H1 (cell line): ENCODE data around the gene MAPK4. TPM values are rescaled to one million over a fixed set of nuclear protein-coding genes. Genes with fewer than 3 reads are reported as not detected.

Experiments
- CTCF ChIA-PET: fragments of 300-600 bp; sonication (Branson Sonifier 250); formaldehyde crosslinking; loops from one replicate; lab custom pipeline; 2021; ENCODE audit not compliant: partially characterized antibody; lab: Charles Lee
- POLR2A ChIA-PET: fragments of 300-600 bp; sonication (Branson Sonifier 250); formaldehyde crosslinking; loops from one replicate; lab custom pipeline; 2021; ENCODE audit warnings: inconsistent platforms; ENCODE audit not compliant: partially characterized antibody; lab: Charles Lee
- DNase-seq, 2 experiments: peaks; one replicate each; pipeline versions ENCODE4 v3.0.0 to v3.0.0-alpha.2; 2010 to 2022; ENCODE audit warnings: low spot score in 2 of 2, low read depth in 1 of 2, mixed read lengths in 1 of 2
- FAIRE-seq: peaks from 2 replicates; lab custom pipeline; 2011; peaks lifted over from hg19 to GRCh38; lab: Jason Lieb, UNC
- H2AFZ ChIP-seq: 2 replicates; pipeline ENCODE4 v1.8.1; 2012; ENCODE audit warnings: low read length, inconsistent platforms
- H2AK5ac ChIP-seq: 2 replicates; pipeline ENCODE4 v1.6.1; 2013; ENCODE audit warnings: low read depth, low read length
- H2BK120ac ChIP-seq: replicated peaks from 2 replicates; pipeline ENCODE3; 2013; ENCODE audit warnings: low read depth, low read length, inconsistent platforms
- H2BK12ac ChIP-seq: 2 replicates; pipeline ENCODE4 v1.6.1; 2013; ENCODE audit warnings: low read depth, low read length
- H2BK15ac ChIP-seq: 2 replicates; pipeline ENCODE4 v1.6.1; 2013; ENCODE audit warnings: low read length
- H2BK20ac ChIP-seq: 2 replicates; pipeline ENCODE4 v1.6.1; 2013; ENCODE audit warnings: low read length
- H2BK5ac ChIP-seq: 2 replicates; pipeline ENCODE4 v1.6.1; 2013; ENCODE audit warnings: low read depth, low read length
- H3K14ac ChIP-seq: 2 replicates; pipeline ENCODE4 v1.6.1; 2013; ENCODE audit warnings: inconsistent platforms; ENCODE audit not compliant: insufficient read length
- H3K18ac ChIP-seq: 2 replicates; pipeline ENCODE4 v1.6.1; 2013; ENCODE audit warnings: low read length; ENCODE audit errors: extremely low read depth
- H3K23ac ChIP-seq: 2 replicates; pipeline ENCODE4 v1.6.1; 2013; ENCODE audit warnings: inconsistent platforms; ENCODE audit not compliant: insufficient read length
- H3K23me2 ChIP-seq: 2 replicates; pipeline ENCODE4 v1.6.1; 2013; ENCODE audit warnings: low read depth, low read length
- H3K27ac ChIP-seq: 2 replicates; pipeline ENCODE4 v1.6.1; 2011; ENCODE audit warnings: low read depth, low read length, inconsistent platforms
- H3K27me3 ChIP-seq, 4 experiments: replicated peaks in 1 of 4; 1 replicate in 1 of 4; 2 replicates in 3 of 4; pipeline versions ENCODE4 v1.6.1 to v1.8.1; 2011 to 2013; ENCODE audit warnings: low read length in 3 of 4, mild to moderate bottlenecking in 3 of 4, inconsistent platforms in 2 of 4, mixed read lengths in 2 of 4, moderate library complexity in 1 of 4; ENCODE audit not compliant: control insufficient read depth in 3 of 4, insufficient read depth in 3 of 4; ENCODE audit errors: extremely low read depth in 1 of 4
- H3K36me3 ChIP-seq, 4 experiments: 2 replicates each; pipeline versions ENCODE4 v1.6.1 to v1.8.1; 2011 to 2013; ENCODE audit warnings: mild to moderate bottlenecking in 4 of 4, low read length in 3 of 4, moderate library complexity in 2 of 4, control low read depth in 1 of 4, inconsistent platforms in 1 of 4; ENCODE audit not compliant: insufficient read depth in 4 of 4, control insufficient read depth in 2 of 4
- H3K4ac ChIP-seq: replicated peaks from 2 replicates; pipeline ENCODE3; 2013; ENCODE audit warnings: low read length, low read depth, mixed read lengths, inconsistent platforms; ENCODE audit not compliant: insufficient read length
- H3K4me1 ChIP-seq, 4 experiments: replicated peaks in 1 of 4; 1 replicate in 1 of 4; 2 replicates in 3 of 4; pipeline versions ENCODE4 v1.6.1 to v1.8.1; 2011 to 2013; ENCODE audit warnings: low read length in 3 of 4, inconsistent platforms in 2 of 4, mixed read lengths in 1 of 4; ENCODE audit not compliant: insufficient read depth in 4 of 4, control insufficient read depth in 3 of 4
- H3K4me2 ChIP-seq, 2 experiments: 2 replicates each; pipeline versions ENCODE4 v1.6.1 to v1.8.1; 2011 to 2013; ENCODE audit warnings: low read depth in 2 of 2, low read length in 2 of 2, control low read depth in 1 of 2, inconsistent platforms in 1 of 2, mild to moderate bottlenecking in 1 of 2; ENCODE audit not compliant: insufficient read depth in 1 of 2
- H3K4me3 ChIP-seq, 4 experiments: fragments of 200-600, 300-600 bp in 1 of 4; sonication (generic), shearing (Covaris generic), sonication (Bioruptor Twin) in 1 of 4; 2 replicates each; pipeline versions ENCODE4 v1.5.1 to v1.8.1; 2011 to 2016; ENCODE audit warnings: low read length in 4 of 4, low read depth in 3 of 4, control low read depth in 2 of 4, inconsistent platforms in 2 of 4, mild to moderate bottlenecking in 2 of 4, mixed read lengths in 1 of 4, moderate library complexity in 1 of 4; ENCODE audit not compliant: insufficient read depth in 2 of 4; ENCODE audit errors: extremely low read depth in 1 of 4
- H3K56ac ChIP-seq: replicated peaks from 2 replicates; pipeline ENCODE3; 2013; ENCODE audit warnings: low read depth, mild to moderate bottlenecking, mixed read lengths, low read length, inconsistent platforms; ENCODE audit not compliant: insufficient read length
- H3K79me1 ChIP-seq: 2 replicates; pipeline ENCODE4 v1.6.1; 2013; ENCODE audit warnings: low read depth, low read length, control low read depth
- H3K79me2 ChIP-seq, 2 experiments: 2 replicates each; pipeline versions ENCODE4 v1.6.1 to v1.8.1; 2012 to 2013; ENCODE audit warnings: low read length in 2 of 2, mild to moderate bottlenecking in 2 of 2, inconsistent platforms in 1 of 2; ENCODE audit not compliant: insufficient read depth in 2 of 2, control insufficient read depth in 1 of 2
- H3K9ac ChIP-seq, 4 experiments: replicated peaks in 1 of 4; 1 replicate in 1 of 4; 2 replicates in 3 of 4; pipeline versions ENCODE4 v1.6.1 to v1.8.1; 2011 to 2013; ENCODE audit warnings: low read depth in 3 of 4, low read length in 3 of 4, control low read depth in 2 of 4, mild to moderate bottlenecking in 2 of 4, moderate library complexity in 2 of 4, inconsistent platforms in 1 of 4; ENCODE audit errors: extremely low read depth in 1 of 4
- H3K9me3 ChIP-seq, 2 experiments: 2 replicates each; pipeline versions ENCODE4 v1.6.1 to v1.8.1; 2012 to 2013; ENCODE audit warnings: mild to moderate bottlenecking in 2 of 2, moderate library complexity in 2 of 2, control low read depth in 1 of 2, inconsistent platforms in 1 of 2, low read depth in 1 of 2, low read length in 1 of 2, mixed read lengths in 1 of 2; ENCODE audit not compliant: insufficient read depth in 2 of 2
- H4K20me1 ChIP-seq, 2 experiments: replicated peaks in 1 of 2; 2 replicates each; pipeline versions ENCODE3 to v1.8.1; 2011 to 2013; ENCODE audit warnings: inconsistent platforms in 2 of 2, low read length in 2 of 2, mild to moderate bottlenecking in 1 of 2; ENCODE audit not compliant: insufficient read depth in 2 of 2, control insufficient read depth in 1 of 2
- H4K5ac ChIP-seq: 2 replicates; pipeline ENCODE4 v1.6.1; 2013; ENCODE audit warnings: low read length, low read depth, mixed read lengths, inconsistent platforms; ENCODE audit not compliant: insufficient read length
- H4K8ac ChIP-seq: 2 replicates; pipeline ENCODE4 v1.8.0; 2013; ENCODE audit warnings: mild to moderate bottlenecking, moderate library complexity, low read length, inconsistent platforms; ENCODE audit not compliant: insufficient read depth; ENCODE audit errors: extremely low read depth
- H4K91ac ChIP-seq: replicated peaks from 2 replicates; pipeline ENCODE3; 2013; ENCODE audit warnings: low read length, mixed read lengths, inconsistent platforms; ENCODE audit not compliant: insufficient read length
- ASH2L ChIP-seq: fragments of 200-600, 300-600 bp; sonication (generic); IDR thresholded peaks from one replicate; pipeline ENCODE4 v1.7.1; 2017; ENCODE audit warnings: low read length
- BACH1 ChIP-seq: IDR thresholded peaks from 2 replicates; pipeline ENCODE4 v1.6.1; 2012; ENCODE audit warnings: low read length, improper control_type of control experiment
- CBX5 ChIP-seq: fragments of 300-800, 300-1000 bp; sonication (generic); IDR thresholded peaks from 2 replicates; pipeline ENCODE4 v1.7.1; 2016; ENCODE audit warnings: antibody characterized with exemption, low read length, low read depth
- CHD1 ChIP-seq: IDR thresholded peaks from 2 replicates; pipeline ENCODE4 v1.6.1; 2012; ENCODE audit warnings: low read depth, low read length, improper control_type of control experiment
- CTBP2 ChIP-seq: IDR thresholded peaks from 2 replicates; pipeline ENCODE4 v1.7.0; 2011; ENCODE audit warnings: borderline replicate concordance, mild to moderate bottlenecking, moderate library complexity, mixed read lengths, low read length; ENCODE audit not compliant: insufficient read depth, insufficient read length
- FOSL1 ChIP-seq: IDR thresholded peaks from 2 replicates; pipeline ENCODE4 v1.6.1; 2011; ENCODE audit warnings: mild to moderate bottlenecking, low read depth, low read length, moderate library complexity; ENCODE audit not compliant: insufficient read depth
- GABPA ChIP-seq: IDR thresholded peaks from 2 replicates; pipeline ENCODE4 v1.6.1; 2011; ENCODE audit warnings: mild to moderate bottlenecking, low read length, moderate library complexity, borderline replicate concordance; ENCODE audit not compliant: insufficient read depth
- KDM5A ChIP-seq: fragments of 200-600 bp; IDR thresholded peaks from 2 replicates; pipeline ENCODE4 v1.7.1; 2012; ENCODE audit warnings: mild to moderate bottlenecking, low read length, inconsistent platforms, mixed read lengths
- RAD21 ChIP-seq, 2 experiments: IDR thresholded peaks in 1 of 2; conservative IDR thresholded peaks in 1 of 2; 2 replicates each; pipeline ENCODE4 v1.6.1; 2011; ENCODE audit warnings: low read depth in 2 of 2, low read length in 2 of 2, improper control_type of control experiment in 1 of 2, inconsistent platforms in 1 of 2, mild to moderate bottlenecking in 1 of 2, moderate library complexity in 1 of 2
- RXRA ChIP-seq: IDR thresholded peaks from 2 replicates; pipeline ENCODE4 v1.6.1; 2011; ENCODE audit warnings: low read depth, mild to moderate bottlenecking, low read length, moderate library complexity; ENCODE audit not compliant: insufficient read depth
- SIN3A ChIP-seq, 2 experiments: IDR thresholded peaks in 1 of 2; conservative IDR thresholded peaks in 1 of 2; 2 replicates each; pipeline ENCODE4 v1.6.1; 2011 to 2012; ENCODE audit warnings: low read length in 2 of 2, improper control_type of control experiment in 1 of 2, low read depth in 1 of 2, mild to moderate bottlenecking in 1 of 2
- SIX5 ChIP-seq: IDR thresholded peaks from 2 replicates; pipeline ENCODE4 v1.6.1; 2011; ENCODE audit warnings: mild to moderate bottlenecking, low read depth, low read length
- SP2 ChIP-seq: IDR thresholded peaks from 2 replicates; pipeline ENCODE4 v1.6.1; 2012; ENCODE audit warnings: mild to moderate bottlenecking, low read length, inconsistent platforms
- WGBS, 2 experiments: shearing (Covaris generic) in 1 of 2; methylation state at CpG; one replicate each; pipeline versions ENCODE4 v1.1.6 to v1.1.7; 2013 to 2015; ENCODE audit warnings: low lambda C conversion rate in 2 of 2, mixed read lengths in 2 of 2, inconsistent platforms in 1 of 2, low coverage in 1 of 2, missing lambda C conversion rate in 1 of 2; ENCODE audit not compliant: insufficient replicate concordance in 2 of 2, insufficient coverage in 1 of 2, insufficient read length in 1 of 2; ENCODE audit errors: extremely low coverage in 1 of 2, missing lambda C conversion rate in 1 of 2; 5-methylcytosine and 5-hydroxymethylcytosine counted together
- polyA plus RNA-seq, 7 experiments: library from polyadenylated mRNA; depleted of rRNA in 3 of 7; stranded (reverse) in 5 of 7; unstranded in 2 of 7; fragments of >200 nt in 5 of 7; fragments of 200-250 nt in 2 of 7; gene quantifications; 1 replicate in 5 of 7; 2 replicates in 1 of 7; 4 replicates in 1 of 7; pipeline versions ENCODE4 v1.2.1 to v1.2.3, GENCODE V29; 2011 to 2013; ENCODE audit warnings: missing spikeins in 2 of 7, mixed read lengths in 2 of 7
- total RNA-seq: library from RNA; stranded (reverse); fragmentation: NEBNext Ultra II Directional; extraction: Animal tissue kit (Norgen Biotek cat#: 25700); gene quantifications from 2 replicates; pipeline ENCODE4 v1.2.1, GENCODE V29; 2021
- TF ChIP-seq, protein P1 (sequence below): IDR thresholded peaks from 2 replicates; pipeline ENCODE4 v1.6.1; 2011; ENCODE audit warnings: low read depth, mild to moderate bottlenecking, low read length; ENCODE audit not compliant: insufficient read depth

MAPK4 gene
- total and polyA plus RNA-seq, 2 of the 8 experiments (the other 6 are each of a cell fraction or from before 2014, with no cell fraction given): 3.2 to 3.7 TPM

DNA sequence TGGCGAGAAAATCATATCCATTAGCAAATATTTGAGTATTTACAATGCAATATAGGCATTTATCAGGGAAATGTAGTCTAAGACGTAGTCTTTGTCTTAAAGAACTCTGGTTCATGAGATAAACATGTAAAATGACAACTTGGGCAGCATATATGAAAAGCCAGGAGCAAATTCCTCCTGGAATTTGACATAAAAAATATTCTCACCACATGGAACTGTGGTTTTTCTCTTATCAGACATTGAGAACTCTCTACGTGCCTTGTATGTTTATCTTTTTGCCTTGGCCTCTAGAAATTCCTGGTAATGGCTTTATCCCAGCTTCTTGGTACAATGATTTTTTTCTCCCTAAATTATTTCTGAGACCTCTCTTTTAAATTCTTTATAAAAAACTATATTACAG is 2.8 kb downstream of the MAPK4 start:
- Histone ChIP-seq H3K23me2 (peaks cover 15% of the 10 kb centered on the region; the same call in 1 of the 2 replicates), H2BK15ac (no peak overlapping the region), H4K8ac (no peak overlapping the region), H2AK5ac (no peak overlapping the region), H3K79me1 (no peaks in the 10 kb centered on the region), H2BK12ac (no peak overlapping the region), H2BK120ac (no peak overlapping the region), H4K20me1 (no peaks in the 10 kb centered on the region), H3K4me2 (no peak overlapping the region), H4K5ac (no peak overlapping the region), H4K91ac (no peak overlapping the region), H2BK20ac (no peak overlapping the region), H3K79me2 (no peaks in the 10 kb centered on the region), H3K14ac (no peak overlapping the region), H3K9ac (no peak overlapping the region), H3K36me3 (no peaks in the 10 kb centered on the region), H3K4ac (no peak overlapping the region), H2AFZ (no peak overlapping the region), H3K27me3 (peaks cover 5 to 40% (median 38%) of the 10 kb centered on the region in 4 experiments), H3K18ac (no peak overlapping the region), H2BK5ac (no peak overlapping the region), H3K56ac (no peak overlapping the region), H3K4me1 (peaks cover 0 to 7% (median 4%) of the 10 kb centered on the region in 4 experiments; a peak in 4 of 7 replicates), H3K9me3 (no peaks in the 10 kb centered on the region), H3K4me3 (no peak overlapping the region), H3K23ac (no peak overlapping the region), H3K27ac (no peak overlapping the region)
- FAIRE-seq: no peak
- WGBS, 2 experiments: 97% methylated on average over 3 of the region's 3 CpGs; no CpG with 5 or more reads in 1 of the 2 experiments
- POLR2A ChIA-PET: no interaction called here
- CTCF ChIA-PET: no interaction called here
- no peak for DNase-seq
- TF ChIP-seq CHD1 (no peak), ASH2L (no peak), FOSL1 (no peak), GABPA (no peak), SIN3A (conservative IDR thresholded peaks at IDR 0.05 in 1 of 2, IDR thresholded peaks at IDR 0.05 in 1 of 2; ENCODE audit: low read depth in 1 of 2, low read length in 2 of 2) (no peak), SIX5 (no peak), RAD21 (IDR thresholded peaks at IDR 0.05 in 1 of 2, conservative IDR thresholded peaks at IDR 0.05 in 1 of 2; ENCODE audit: low read depth in 2 of 2, low read length in 2 of 2) (no peak), CTBP2 (no peak), SP2 (no peak), KDM5A (no peak), BACH1 (no peak), RXRA (no peak), CBX5 (no peak)
- TF ChIP-seq, protein P1, sequence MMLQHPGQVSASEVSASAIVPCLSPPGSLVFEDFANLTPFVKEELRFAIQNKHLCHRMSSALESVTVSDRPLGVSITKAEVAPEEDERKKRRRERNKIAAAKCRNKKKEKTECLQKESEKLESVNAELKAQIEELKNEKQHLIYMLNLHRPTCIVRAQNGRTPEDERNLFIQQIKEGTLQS: no peak
